GM18861 (cell line): ENCODE data around the gene ITGBL1.

Experiments
- ATAC-seq: cut with Tn5 transposase; IDR thresholded peaks from one replicate; pipeline ENCODE4 v1.9.1; 2021; ENCODE audit not compliant: unreplicated experiment

ITGBL1 gene

DNA sequence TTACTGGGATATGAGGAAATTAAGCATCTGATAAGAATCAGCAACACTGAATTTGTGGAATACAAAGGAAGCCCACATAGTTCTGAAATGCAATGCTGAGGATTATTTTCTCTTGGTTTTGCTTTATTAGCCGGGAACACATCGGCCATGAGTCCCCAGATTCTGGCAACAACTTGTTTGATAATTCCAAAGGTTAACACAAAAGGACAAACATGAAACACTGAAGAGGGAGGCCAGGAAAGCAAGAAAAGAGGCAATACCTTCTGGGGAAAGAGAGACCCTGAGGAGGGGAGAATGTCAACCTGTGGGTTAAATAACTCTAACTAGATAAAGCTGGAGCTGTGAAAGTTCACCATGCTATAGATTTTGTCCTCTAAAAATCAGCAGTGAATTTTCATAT is 285.9 kb downstream of the ITGBL1 start:
- no peak for ATAC-seq

DNA sequence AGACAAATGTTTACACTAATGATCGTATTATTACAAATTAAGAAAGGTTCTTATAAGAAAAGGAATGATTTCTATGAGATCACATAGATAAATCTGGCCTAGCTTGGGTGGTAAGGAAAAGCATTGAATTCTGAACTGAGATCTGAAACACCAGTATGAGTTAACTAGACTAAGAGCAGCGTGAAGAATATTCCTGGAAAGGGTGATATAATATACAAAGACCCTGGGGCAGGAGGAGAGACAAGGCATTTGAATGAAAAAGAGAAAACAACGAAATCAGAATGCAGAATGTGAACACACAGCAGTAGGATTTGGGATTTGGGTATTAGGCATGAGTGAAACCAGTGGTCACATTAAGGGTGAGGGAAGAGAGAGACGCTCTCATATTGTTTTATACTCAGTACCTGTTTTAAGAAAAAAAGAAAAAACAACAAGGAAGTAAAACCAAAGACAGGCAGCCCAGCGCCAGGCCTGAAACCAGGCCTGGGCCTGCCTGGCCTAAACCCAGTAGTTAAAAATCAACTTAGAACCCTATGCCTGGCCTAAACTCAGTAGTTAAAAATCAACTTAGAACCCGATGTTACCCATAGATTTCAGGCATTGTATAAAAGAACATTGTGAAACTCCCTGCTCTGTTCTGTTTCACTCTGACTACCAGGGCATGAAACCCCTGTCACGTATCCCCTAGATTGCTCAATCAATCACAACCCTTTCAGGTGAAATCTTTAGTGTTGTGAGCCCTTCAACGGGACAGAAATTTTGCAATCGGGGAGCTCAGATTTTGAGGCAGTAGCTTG is 287.1 kb downstream of the ITGBL1 start:
- peak; percentile 98 for ATAC-seq

DNA sequence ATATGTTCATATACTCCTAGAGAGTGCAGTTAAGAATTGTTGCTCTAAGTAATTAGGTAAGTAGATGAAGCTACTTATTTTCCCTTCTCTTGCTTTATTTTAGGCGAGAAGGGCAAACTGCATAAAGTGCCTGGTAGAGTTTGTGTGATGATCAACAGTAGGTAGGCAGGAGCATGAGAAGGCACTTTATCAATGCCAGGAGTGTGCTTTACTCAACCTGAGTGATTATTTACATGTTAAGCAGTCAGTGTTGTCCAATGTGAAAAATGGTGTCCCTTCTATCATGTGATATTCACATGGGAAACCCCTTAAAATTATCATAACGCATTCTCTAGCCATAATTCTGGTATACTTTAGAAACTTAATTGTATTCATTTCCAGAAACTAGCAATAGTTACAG is 294.0 kb downstream of the ITGBL1 start:
- no peak for ATAC-seq

DNA sequence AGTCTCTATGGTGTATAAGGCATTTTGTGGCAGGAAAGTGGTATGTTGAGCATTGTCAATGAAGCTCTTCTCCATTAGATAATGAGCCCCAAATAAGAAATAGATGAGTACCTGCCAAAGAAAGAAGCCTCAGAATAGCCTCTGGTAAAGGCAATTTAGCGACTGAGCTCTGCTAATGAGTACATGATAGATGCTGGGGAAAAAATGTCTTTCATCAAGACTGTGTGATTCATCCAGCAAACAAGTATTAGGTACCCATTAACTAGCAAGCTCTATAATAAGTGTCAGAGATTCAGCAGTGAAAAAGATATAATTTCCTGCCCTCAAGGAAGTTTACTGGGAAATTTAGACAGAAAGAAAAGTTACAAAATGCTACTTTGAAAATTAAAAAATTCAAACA is 294.6 kb downstream of the ITGBL1 start:
- ATAC-seq, result peak; percentile 72

DNA sequence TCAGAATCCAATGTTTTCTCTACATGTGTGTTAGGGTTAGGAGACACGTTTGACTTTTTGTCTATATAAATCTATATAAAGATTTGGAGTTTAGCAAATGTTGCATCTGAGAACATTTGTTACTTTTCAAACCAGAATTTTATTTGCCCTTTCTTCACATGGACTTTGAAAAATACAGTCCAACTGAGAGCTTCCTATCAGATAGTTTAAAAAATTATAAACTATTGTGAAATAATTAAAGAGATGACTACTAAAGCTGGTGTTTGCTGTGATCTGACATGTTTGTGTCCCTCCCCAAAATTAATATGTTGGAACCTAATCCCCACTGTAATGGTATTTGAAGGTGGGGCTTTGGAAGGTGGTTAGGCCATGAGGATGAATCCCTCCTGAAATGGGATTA is 297.1 kb downstream of the ITGBL1 start:
- ATAC-seq, result no peak

DNA sequence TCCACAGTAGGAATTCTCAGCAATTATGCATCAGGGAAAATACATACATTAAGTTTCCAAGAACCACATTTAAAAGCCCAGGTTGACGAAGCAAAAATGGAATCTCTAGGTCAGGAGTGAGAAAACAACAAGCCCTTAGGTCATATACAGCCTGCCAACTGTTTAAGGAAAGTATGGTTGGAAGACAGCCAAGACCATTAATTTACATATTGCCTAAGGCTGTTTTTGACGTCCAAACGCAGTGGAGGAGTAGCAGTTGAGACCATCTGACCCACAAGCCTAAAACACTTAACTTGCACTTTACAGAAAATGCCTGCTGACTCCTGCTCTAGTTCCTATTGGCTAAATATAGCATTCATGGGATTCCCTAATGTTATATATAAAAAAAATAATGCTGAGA is 299.0 kb downstream of the ITGBL1 start:
- peak; percentile 66 for ATAC-seq

DNA sequence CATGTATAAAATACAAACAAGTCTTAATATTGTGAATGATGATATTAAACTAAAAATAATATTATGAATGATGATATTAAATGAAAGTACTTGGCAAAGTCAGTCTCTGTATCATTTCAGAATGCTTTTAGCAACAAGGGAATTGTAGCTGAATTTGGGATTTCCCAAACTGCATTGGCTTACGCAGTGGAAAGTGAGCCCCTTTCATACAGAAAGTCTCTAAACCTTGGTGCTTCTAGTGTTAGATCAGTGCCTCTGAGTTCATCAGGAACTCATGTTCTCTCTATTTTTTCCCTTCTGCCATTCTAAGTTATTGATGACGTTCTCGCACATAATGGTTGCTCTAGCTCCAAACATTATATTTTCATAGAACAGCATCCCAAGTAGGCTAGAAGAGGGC is 300.0 kb downstream of the ITGBL1 start:
- no peak for ATAC-seq

DNA sequence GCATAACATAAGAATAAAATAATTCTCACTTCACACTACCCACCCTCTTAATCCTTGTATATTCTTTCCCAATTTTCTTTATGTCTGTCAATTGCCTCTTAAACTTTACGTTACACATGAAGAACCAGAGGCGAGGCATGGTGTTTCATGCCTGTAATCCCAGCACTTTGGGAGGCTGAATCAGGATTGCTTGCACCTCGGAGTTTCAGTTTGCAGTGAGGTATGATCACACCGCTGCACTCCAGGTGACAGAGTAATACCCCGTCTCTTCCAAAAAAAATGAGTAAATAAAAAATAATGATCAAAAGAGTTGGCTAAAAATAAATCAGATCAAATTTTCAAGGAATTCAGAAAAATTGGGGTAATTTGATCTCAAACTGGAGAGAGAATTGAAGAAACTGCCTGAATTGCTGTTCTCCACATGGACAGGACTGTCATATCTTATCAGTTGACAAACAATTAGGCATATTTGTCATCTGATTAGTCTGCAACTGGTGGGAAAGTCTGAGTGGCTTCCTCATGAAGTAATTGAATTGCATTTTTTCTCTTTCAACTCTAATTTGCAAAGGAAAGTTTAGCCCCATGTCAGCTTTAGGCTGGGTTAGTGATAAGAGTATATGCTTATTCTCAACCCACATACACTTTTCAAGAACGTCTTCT is 302.9 kb downstream of the ITGBL1 start:
- no peak for ATAC-seq

DNA sequence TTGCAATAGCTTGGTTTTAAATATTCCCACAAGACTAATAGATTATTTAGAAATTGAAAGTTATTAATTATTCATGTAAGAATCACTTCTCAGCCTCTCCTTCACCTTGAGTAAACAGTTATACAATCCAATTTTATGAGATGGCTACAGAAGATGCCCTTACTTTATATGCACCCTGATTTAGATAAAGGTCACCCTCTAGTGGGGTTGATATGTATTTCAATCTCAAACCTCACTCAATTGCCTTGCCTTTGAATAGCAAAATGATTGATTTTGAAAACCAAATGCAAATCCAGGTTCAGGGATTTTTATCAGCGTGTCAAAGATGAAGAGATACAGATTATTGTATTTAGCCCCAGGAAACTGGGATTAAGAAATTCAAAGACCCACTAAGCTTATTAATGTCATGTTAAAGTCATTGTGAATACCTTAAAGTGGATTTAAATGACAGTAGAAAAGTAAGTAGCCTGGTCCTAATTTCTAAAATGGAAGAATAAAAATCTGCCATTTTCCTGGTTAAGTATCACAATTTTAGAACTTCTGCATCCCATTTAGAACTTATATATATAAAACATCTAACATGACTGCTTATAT is 305.1 kb downstream of the ITGBL1 start:
- peak; percentile 96 for ATAC-seq

DNA sequence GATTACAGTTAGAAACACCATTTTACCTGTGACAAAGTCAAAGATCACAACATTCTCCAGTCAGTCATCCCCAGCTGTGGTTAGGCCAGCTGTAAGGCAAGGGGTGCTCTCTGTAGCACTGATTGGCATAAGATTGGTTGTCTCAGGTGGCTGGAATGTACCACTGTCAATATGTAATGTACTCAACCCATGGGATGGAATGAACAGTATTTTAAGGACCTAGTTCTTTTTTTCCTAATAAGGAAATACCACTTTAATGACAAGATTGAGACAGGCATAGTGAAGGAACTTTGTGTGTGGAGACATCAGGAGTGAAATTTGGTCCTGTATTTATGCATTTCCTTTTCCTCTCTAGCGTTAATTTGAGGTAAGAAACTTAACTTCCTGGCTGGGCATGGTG is 310.7 kb downstream of the ITGBL1 start:
- no peak for ATAC-seq
